SK-N-MC (cell line): ENCODE measurements around the gene PRTN3.

ENCODE experiments used
- DNase-seq: peaks from one replicate; pipeline ENCODE4 v3.0.0-alpha.2; 2011; ENCODE audit warnings: low read depth, low spot score
- H3K27ac ChIP-seq: fragments of 200-600 bp; sonication (generic); 2 replicates; pipeline ENCODE4 v1.5.1; 2016; ENCODE audit warnings: mixed run types
- H3K36me3 ChIP-seq: fragments of 200-600 bp; sonication (generic); 2 replicates; pipeline ENCODE4 v1.6.1; 2017; ENCODE audit warnings: antibody characterized with exemption, low read length, mixed read lengths; ENCODE audit not compliant: insufficient read depth
- H3K4me3 ChIP-seq: fragments of 200-600 bp; sonication (generic); 2 replicates; pipeline ENCODE4 v1.5.1; 2016
- H3K9ac ChIP-seq: fragments of 200-600 bp; sonication (generic); 2 replicates; pipeline ENCODE4 v1.8.0; 2017; ENCODE audit warnings: mixed run types, mixed read lengths; ENCODE audit not compliant: insufficient read length
- H3K9me3 ChIP-seq: fragments of 200-600 bp; sonication (generic); 2 replicates; pipeline ENCODE4 v1.6.1; 2017; ENCODE audit warnings: low read depth, mild to moderate bottlenecking, antibody characterized with exemption, low read length, moderate library complexity, mixed read lengths
- EZH2 ChIP-seq: fragments of 200-600 bp; sonication (generic); IDR thresholded peaks from one replicate; pipeline ENCODE4 v1.6.1; 2017; ENCODE audit warnings: antibody characterized with exemption
- FOXP2 ChIP-seq: optimal IDR thresholded peaks from 2 replicates; pipeline ENCODE3; 2011; ENCODE audit warnings: mild to moderate bottlenecking, moderate library complexity; ENCODE audit not compliant: insufficient read depth; ENCODE audit errors: extremely low read length, control extremely low read depth
- POLR2AphosphoS5 ChIP-seq: IDR thresholded peaks from 2 replicates; pipeline ENCODE4 v1.6.1; 2012; ENCODE audit warnings: mild to moderate bottlenecking, low read depth, low read length, borderline replicate concordance

PRTN3 gene

GRCh38 chr19:892243-892893 is 51.6 kb downstream of the PRTN3 start:
- Histone ChIP-seq H3K27ac (peak overlapping the region; percentile 99), H3K9ac (peak overlapping the region; percentile 98), H3K4me3 (peak overlapping the region; percentile 97), H3K9me3 (no peaks in the 10 kb centered on the region), H3K36me3 (peaks cover 17% of the 10 kb centered on the region; the same call in 1 of the 2 replicates)
- no peak for TF ChIP-seq FOXP2
- TF ChIP-seq EZH2 = no peak
- TF ChIP-seq POLR2AphosphoS5 = no peak
- DNase-seq = no peak

- peak within 1 kb of the TSS; percentile 98 for H3K9ac ChIP-seq
- peaks cover 17% of the 10 kb centered on the region; the same call in 1 of the 2 replicates for H3K36me3 ChIP-seq
- TF ChIP-seq FOXP2 (no peak), EZH2 (no peak), POLR2AphosphoS5 (peak; percentile 80; the same call in 1 of the 2 replicates)
- H3K9me3 ChIP-seq = no peaks in the 10 kb centered on the region
- peak within 1 kb of the TSS; percentile 97 for H3K4me3 ChIP-seq
- DNase-seq = peak; percentile 91
- H3K27ac ChIP-seq = peak within 1 kb of the TSS; percentile 99
These were observed 52.3 kb downstream of the PRTN3 start, which contains the start of the genes MED16 and RNU6-9 for GRCh38 chr19:892894-893689. MED16 (minus strand) TSS chr19:893187; CDS start chr19:891131, 2,056 bp downstream. RNU6-9 (plus strand) TSS chr19:893484.

GRCh38 chr19:896434-896833 is 55.6 kb downstream of the PRTN3 start:
- no peak overlapping the region for H3K4me3 ChIP-seq
- no peak overlapping the region for H3K9ac ChIP-seq
- no peaks in the 10 kb centered on the region for H3K9me3 ChIP-seq
- DNase-seq = no peak
- no peak for TF ChIP-seq POLR2AphosphoS5
- TF ChIP-seq EZH2 = no peak
- TF ChIP-seq FOXP2 = no peak
- no peaks in the 10 kb centered on the region; the same call in 1 of the 2 replicates for H3K36me3 ChIP-seq
- no peak overlapping the region for H3K27ac ChIP-seq

- Histone ChIP-seq H3K36me3 (no peaks in the 10 kb centered on the region; the same call in 1 of the 2 replicates), H3K9ac (no peak overlapping the region), H3K4me3 (no peak overlapping the region), H3K9me3 (no peaks in the 10 kb centered on the region), H3K27ac (no peak overlapping the region)
- DNase-seq = no peak
- no peak for TF ChIP-seq EZH2
- no peak for TF ChIP-seq FOXP2
- no peak for TF ChIP-seq POLR2AphosphoS5
These were observed 56.2 kb downstream of the PRTN3 start for GRCh38 chr19:896999-897398.

GRCh38 chr19:897442-898039 is 56.7 kb downstream of the PRTN3 start:
- Histone ChIP-seq H3K36me3 (no peaks in the 10 kb centered on the region; the same call in 1 of the 2 replicates), H3K9me3 (no peaks in the 10 kb centered on the region), H3K27ac (no peak overlapping the region), H3K9ac (no peak overlapping the region), H3K4me3 (no peak overlapping the region)
- DNase-seq = no peak
- TF ChIP-seq EZH2 (no peak), POLR2AphosphoS5 (no peak), FOXP2 (no peak)
